T-cell (primary cell): ENCODE data around the gene HCN1. TPM values are rescaled to one million over a fixed set of nuclear protein-coding genes. Genes with fewer than 3 reads are reported as not detected.
"Not testable (repeated sequence)": the region's sequence is repeated elsewhere in the genome, so short reads cannot be mapped to it uniquely, and the experiment has no call there.

ENCODE experiments used
- ATAC-seq, 4 experiments: fragments of 200-7000 bp in 3 of 4; fragments of 150-1000 bp in 1 of 4; cut with Tn5 transposase; replicated peaks in 1 of 4; 1 replicate in 3 of 4; 2 replicates in 1 of 4; pipeline ENCODE4 v1.10.0; 2021; ENCODE audit warnings: moderate library complexity in 3 of 4, mild to moderate bottlenecking in 2 of 4, moderate number of reproducible peaks in 1 of 4
- CTCF ChIA-PET, 2 donors: fragments of 300-600 bp; sonication (Branson Sonifier 250); formaldehyde crosslinking; loops; one replicate each; lab custom pipeline; 2022; ENCODE audit warnings: antibody characterized with exemption in 2 of 2; lab: Charles Lee
- POLR2A ChIA-PET, 2 donors: fragments of 300-600 bp; sonication (Branson Sonifier 250); formaldehyde crosslinking; loops; one replicate each; lab custom pipeline; 2022; ENCODE audit warnings: antibody characterized with exemption in 2 of 2; lab: Charles Lee
- DNase-seq, 35 experiments: peaks; one replicate each; pipeline versions ENCODE4 v3.0.0 to v3.0.0-alpha.2; 2013 to 2023
- H3K27ac ChIP-seq: one replicate; pipeline ENCODE4 v1.5.1; 2013; ENCODE audit warnings: low read length
- H3K27me3 ChIP-seq, 2 experiments: replicated peaks in 1 of 2; 1 replicate in 1 of 2; 2 replicates in 1 of 2; pipeline versions ENCODE4 v1.6.1 to v1.7.0; 2013; ENCODE audit warnings: low read length in 1 of 2, mixed read lengths in 1 of 2; ENCODE audit not compliant: control insufficient read depth in 2 of 2, insufficient read depth in 2 of 2; ENCODE audit errors: extremely low read depth in 1 of 2
- H3K36me3 ChIP-seq, 2 donors: 1 replicate in 1 of 2; 2 replicates in 1 of 2; pipeline versions ENCODE4 v1.6.1 to v1.7.0; 2013; ENCODE audit warnings: low read length in 1 of 2; ENCODE audit not compliant: control insufficient read depth in 2 of 2, insufficient read depth in 1 of 2; ENCODE audit errors: extremely low read depth in 1 of 2
- H3K4me1 ChIP-seq, 2 experiments: 1 replicate in 1 of 2; 2 replicates in 1 of 2; pipeline versions ENCODE4 v1.6.1 to v1.7.0; 2013; ENCODE audit warnings: low read length in 2 of 2, mixed read lengths in 1 of 2; ENCODE audit not compliant: insufficient read depth in 2 of 2, control insufficient read depth in 1 of 2; ENCODE audit errors: extremely low read depth in 1 of 2
- H3K4me3 ChIP-seq, 2 donors: 1 replicate in 1 of 2; 2 replicates in 1 of 2; pipeline versions ENCODE4 v1.5.1 to v1.7.0; 2013; ENCODE audit warnings: mild to moderate bottlenecking in 2 of 2, low read length in 1 of 2, moderate library complexity in 1 of 2; ENCODE audit not compliant: control insufficient read depth in 1 of 2; ENCODE audit errors: extremely low read depth in 1 of 2
- H3K9me3 ChIP-seq: 2 replicates; pipeline ENCODE4 v1.7.0; 2013
- H3K27ac Mint-ChIP-seq, 2 donors: one replicate each; pipeline ENCODE4 v1.8.0; 2020 to 2021; ENCODE audit warnings: mild to moderate bottlenecking in 2 of 2, mixed read lengths in 2 of 2
- H3K27me3 Mint-ChIP-seq, 2 donors: one replicate each; pipeline ENCODE4 v1.8.0; 2021 to 2022; ENCODE audit warnings: mixed read lengths in 2 of 2
- H3K36me3 Mint-ChIP-seq: one replicate; pipeline ENCODE4 v1.8.0; 2021; ENCODE audit warnings: mixed read lengths
- H3K4me1 Mint-ChIP-seq, 3 donors: one replicate each; pipeline ENCODE4 v1.8.0; 2020 to 2022; ENCODE audit warnings: mixed read lengths in 3 of 3, mild to moderate bottlenecking in 1 of 3
- H3K4me3 Mint-ChIP-seq, 3 donors: one replicate each; pipeline ENCODE4 v1.8.0; 2020 to 2022; ENCODE audit warnings: mild to moderate bottlenecking in 3 of 3, mixed read lengths in 3 of 3, moderate library complexity in 3 of 3
- H3K9me3 Mint-ChIP-seq, 3 donors: one replicate each; pipeline ENCODE4 v1.8.0; 2020 to 2022; ENCODE audit warnings: mixed read lengths in 3 of 3
- WGBS: methylation state at CpG from one replicate; pipeline ENCODE4 v1.1.5; 2013; ENCODE audit warnings: missing lambda C conversion rate; ENCODE audit not compliant: insufficient coverage; 5-methylcytosine and 5-hydroxymethylcytosine counted together
- total RNA-seq, 35 experiments: library from RNA in 6 of 35; stranded (reverse) in 6 of 35; fragments of 120-200 nt in 1 of 35; gene quantifications; one replicate each; pipeline versions ENCODE4 v1.2.1 to v1.2.4 and lab custom pipeline; 2013 to 2026

Gene HCN1
- total RNA-seq, 5 donors from 2014 or later (not counting 1 experiment from before 2014, with no cell fraction given) = not detected

- CTCF ChIA-PET = no interaction called here
- POLR2A ChIA-PET = no interaction called here
- ATAC-seq = no peak
- no peak overlapping the region for H3K27ac ChIP-seq
- H3K27me3 ChIP-seq = no peaks in the 10 kb centered on the region
- no peaks in the 10 kb centered on the region for H3K36me3 Mint-ChIP-seq
- no peak for DNase-seq
- H3K4me3 ChIP-seq = no peak overlapping the region
- H3K4me1 ChIP-seq = no peaks in the 10 kb centered on the region
- H3K9me3 ChIP-seq = no peaks in the 10 kb centered on the region
- no peaks in the 10 kb centered on the region for H3K36me3 ChIP-seq
- no peak overlapping the region for H3K27ac Mint-ChIP-seq
- peaks cover 14 to 20% (median 14%) of the 10 kb centered on the region in 3 donors for H3K9me3 Mint-ChIP-seq
- no peaks in the 10 kb centered on the region for H3K4me1 Mint-ChIP-seq
- H3K4me3 Mint-ChIP-seq = no peak overlapping the region
- H3K27me3 Mint-ChIP-seq = no peaks in the 10 kb centered on the region
- 11% methylated on average over 1 of the region's 1 CpG for WGBS
Measured at GRCh38 chr5:45507178-45507577, 189.0 kb downstream of the HCN1 start.

DNA sequence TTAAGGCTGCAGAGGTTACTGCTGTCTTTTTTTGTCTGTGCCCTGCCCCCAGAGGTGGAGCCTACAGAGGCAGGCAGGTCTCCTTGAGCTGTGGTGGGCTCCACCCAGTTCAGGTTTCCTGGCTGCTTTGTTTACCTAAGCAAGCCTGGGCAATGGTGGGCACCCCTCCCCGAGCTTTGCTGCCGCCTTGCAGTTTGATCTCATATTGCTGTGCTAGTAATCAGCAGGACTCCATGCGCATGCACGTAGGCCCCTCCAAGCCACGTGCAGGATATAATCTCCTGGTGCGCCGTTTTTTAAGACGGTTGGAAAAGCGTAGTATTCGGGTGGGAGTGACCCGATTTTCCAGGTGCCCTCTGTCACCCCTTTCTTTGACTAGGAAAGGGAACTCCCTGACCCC is 197.2 kb downstream of the HCN1 start:
- H3K4me1 Mint-ChIP-seq, CTCF ChIA-PET, H3K27ac Mint-ChIP-seq, H3K4me3 ChIP-seq, H3K36me3 Mint-ChIP-seq, H3K9me3 ChIP-seq, H3K27ac ChIP-seq, ATAC-seq, H3K4me3 Mint-ChIP-seq, H3K27me3 Mint-ChIP-seq, H3K36me3 ChIP-seq, H3K4me1 ChIP-seq, H3K27me3 ChIP-seq, DNase-seq, POLR2A ChIA-PET: not testable (repeated sequence)
- peaks cover 7 to 11% (median 8%) of the 10 kb centered on the region in 3 donors for H3K9me3 Mint-ChIP-seq
- 77% methylated on average over 8 of the region's 11 CpGs for WGBS

- Histone ChIP-seq H3K36me3 (no peaks in the 10 kb centered on the region), H3K9me3 (no peaks in the 10 kb centered on the region), H3K27me3 (no peaks in the 10 kb centered on the region), H3K4me3 (no peak overlapping the region), H3K27ac (no peak overlapping the region), H3K4me1 (no peaks in the 10 kb centered on the region)
- Mint-ChIP-seq H3K27ac (no peak overlapping the region), H3K9me3 (peaks cover 5 to 12% (median 8%) of the 10 kb centered on the region in 3 donors), H3K27me3 (no peaks in the 10 kb centered on the region), H3K4me3 (no peak overlapping the region), H3K4me1 (no peaks in the 10 kb centered on the region), H3K36me3 (no peaks in the 10 kb centered on the region)
- ATAC-seq (no peak), DNase-seq (no peak)
- 84% methylated on average over 3 of the region's 3 CpGs for WGBS
- CTCF ChIA-PET = no interaction called here
- POLR2A ChIA-PET = no interaction called here
Measured at GRCh38 chr5:45491368-45491767, 204.8 kb downstream of the HCN1 start.

DNA sequence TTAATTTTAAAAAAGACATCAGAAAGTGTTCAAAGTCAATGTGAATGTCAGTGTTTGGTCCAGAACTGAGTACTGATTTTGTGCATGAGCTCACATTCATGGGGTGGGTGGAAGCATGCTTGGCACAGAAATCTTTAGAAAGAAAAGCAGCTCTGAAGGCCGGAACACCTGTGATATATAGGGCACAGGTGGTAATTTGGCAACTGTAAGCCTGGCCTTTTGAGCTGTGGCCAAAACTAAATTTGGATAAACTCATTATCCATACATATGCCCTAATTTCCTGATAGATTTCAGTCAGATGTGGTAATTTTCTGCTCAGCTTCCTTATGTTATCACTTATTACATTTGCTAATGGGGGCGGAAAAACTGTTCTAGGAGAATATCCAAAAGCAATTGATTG is 211.4 kb downstream of the HCN1 start:
- ChIA-PET CTCF (interaction anchor here in 1 of 2 donors (0.6 kb wide), 1 partner anchor 669 kb away, joined by 3 read pairs; no protein-coding TSS in a partner anchor), POLR2A (no interaction called here)
- Mint-ChIP-seq H3K27ac (no peak overlapping the region), H3K4me1 (no peaks in the 10 kb centered on the region), H3K27me3 (no peaks in the 10 kb centered on the region), H3K4me3 (no peak overlapping the region), H3K9me3 (peaks cover 7 to 34% (median 21%) of the 10 kb centered on the region in 3 donors), H3K36me3 (no peaks in the 10 kb centered on the region)
- no peak for ATAC-seq
- Histone ChIP-seq H3K4me1 (no peaks in the 10 kb centered on the region), H3K27ac (no peak overlapping the region), H3K4me3 (no peak overlapping the region), H3K9me3 (peaks cover 3% of the 10 kb centered on the region), H3K36me3 (no peaks in the 10 kb centered on the region), H3K27me3 (no peaks in the 10 kb centered on the region)
- no CpG with 5 or more reads among the region's 2 CpGs for WGBS
- DNase-seq = no peak

DNA sequence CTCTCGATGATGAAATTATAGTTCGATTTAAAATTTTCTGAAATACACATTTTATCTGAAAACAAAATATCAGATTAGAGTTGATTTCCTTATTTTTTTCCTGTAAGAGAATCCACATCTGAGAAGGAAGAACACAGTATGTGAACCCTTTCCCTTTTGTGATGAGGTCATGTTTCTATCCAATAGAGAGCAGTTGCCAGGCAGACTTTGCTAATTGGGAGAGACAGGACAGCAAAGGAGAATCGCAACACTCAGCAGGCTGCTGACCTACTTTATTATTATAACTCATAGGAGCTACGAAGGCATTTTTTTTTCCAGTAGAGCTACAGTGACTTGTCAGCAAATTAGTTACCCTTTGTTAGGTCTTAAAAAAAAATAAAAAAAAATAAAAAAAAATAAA is 242.1 kb downstream of the HCN1 start:
- Mint-ChIP-seq H3K36me3 (no peaks in the 10 kb centered on the region), H3K27ac (no peak overlapping the region), H3K4me1 (no peaks in the 10 kb centered on the region), H3K9me3 (peaks cover 4 to 19% (median 17%) of the 10 kb centered on the region in 3 donors), H3K4me3 (no peak overlapping the region), H3K27me3 (no peaks in the 10 kb centered on the region)
- Histone ChIP-seq H3K4me1 (no peaks in the 10 kb centered on the region), H3K9me3 (peaks cover 4% of the 10 kb centered on the region), H3K4me3 (no peak overlapping the region), H3K36me3 (no peaks in the 10 kb centered on the region), H3K27ac (no peak overlapping the region), H3K27me3 (no peaks in the 10 kb centered on the region)
- ChIA-PET CTCF (no interaction called here), POLR2A (no interaction called here)
- DNase-seq (no peak), ATAC-seq (no peak)
- WGBS = no CpG with 5 or more reads among the region's 4 CpGs

DNA sequence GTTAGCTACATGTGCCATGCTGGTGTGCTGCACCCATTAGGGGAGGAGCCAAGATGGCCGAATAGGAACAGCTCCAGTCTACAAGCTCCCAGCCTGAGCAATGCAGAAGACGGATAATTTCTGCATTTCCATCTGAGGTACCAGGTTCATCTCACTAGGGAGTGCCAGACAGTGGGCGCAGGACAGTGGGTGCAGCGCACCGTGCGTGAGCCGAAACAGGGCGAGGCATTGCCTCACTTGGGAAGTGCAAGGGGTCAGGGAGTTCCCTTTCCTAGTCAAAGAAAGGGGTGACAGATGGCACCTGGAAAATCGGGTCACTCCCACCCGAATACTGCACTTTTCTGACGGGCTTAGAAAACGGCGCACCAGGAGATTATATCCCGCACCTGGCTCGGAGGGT is 251.3 kb downstream of the HCN1 start:
- H3K4me1 Mint-ChIP-seq = not testable (repeated sequence)

DNA sequence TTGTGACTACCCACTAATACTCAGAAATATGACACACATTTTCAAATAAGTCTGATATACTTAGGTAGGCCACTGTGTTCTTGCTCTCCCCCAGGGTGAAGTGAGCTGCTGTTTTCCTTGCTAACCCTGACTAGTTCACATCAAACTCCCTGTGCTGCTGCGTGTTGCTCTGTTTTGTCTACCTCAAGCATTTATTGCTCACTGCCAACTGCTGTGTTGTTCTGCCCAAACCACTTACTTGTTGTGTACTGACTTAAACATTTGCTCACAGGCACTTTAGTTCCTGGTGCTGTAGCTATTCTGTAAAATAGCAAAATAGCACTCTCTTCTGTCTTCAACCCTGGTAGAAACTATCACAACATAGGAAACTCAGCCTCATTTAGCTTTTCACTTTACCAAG is 255.7 kb downstream of the HCN1 start:
- ATAC-seq (no peak), DNase-seq (no peak)
- Mint-ChIP-seq H3K9me3 (peaks cover 15 to 19% (median 18%) of the 10 kb centered on the region in 3 donors), H3K36me3 (no peaks in the 10 kb centered on the region), H3K27me3 (no peaks in the 10 kb centered on the region), H3K4me1 (no peaks in the 10 kb centered on the region), H3K4me3 (no peak overlapping the region), H3K27ac (no peak overlapping the region)
- WGBS = 44% methylated on average over 1 of the region's 1 CpG
- H3K27ac ChIP-seq = no peak overlapping the region
- no peaks in the 10 kb centered on the region for H3K36me3 ChIP-seq
- H3K9me3 ChIP-seq = no peaks in the 10 kb centered on the region
- H3K4me3 ChIP-seq = no peak overlapping the region
- CTCF ChIA-PET = no interaction called here
- no peaks in the 10 kb centered on the region for H3K4me1 ChIP-seq
- no peaks in the 10 kb centered on the region for H3K27me3 ChIP-seq
- POLR2A ChIA-PET = no interaction called here

More for the DNA sequence above, 251.3 kb downstream of the HCN1 start:
- H3K4me1 ChIP-seq, POLR2A ChIA-PET, CTCF ChIA-PET, H3K4me3 Mint-ChIP-seq, ATAC-seq, DNase-seq, H3K27ac Mint-ChIP-seq, H3K27me3 ChIP-seq, H3K27me3 Mint-ChIP-seq, H3K27ac ChIP-seq, H3K4me3 ChIP-seq, H3K9me3 ChIP-seq, H3K36me3 ChIP-seq, H3K36me3 Mint-ChIP-seq: not testable (repeated sequence)
- WGBS = 87% methylated on average over 14 of the region's 15 CpGs
- H3K9me3 Mint-ChIP-seq = peaks cover 11 to 17% (median 16%) of the 10 kb centered on the region in 3 donors
